Activated CD8-positive, alpha-beta T cell treated with anti-CD3 and anti-CD28 coated beads for 36 hours (primary cell): Measurements from ENCODE around the gene DNMT3L. TPM values are rescaled to one million over a fixed set of nuclear protein-coding genes. Genes with fewer than 3 reads are reported as not detected.
"Not testable (repeated sequence)": the region's sequence is repeated elsewhere in the genome, so short reads cannot be mapped to it uniquely, and the experiment has no call there.

Experiments
- ATAC-seq: fragments of 200-7000 bp; cut with Tn5 transposase; one replicate; pipeline ENCODE4 v1.10.0; 2021; ENCODE audit warnings: mild to moderate bottlenecking, moderate library complexity
- CTCF ChIA-PET: fragments of 350-600 bp; sonication (Branson Sonifier 250); formaldehyde crosslinking; loops from one replicate; lab custom pipeline; 2021; ENCODE audit warnings: antibody characterized with exemption; lab: Charles Lee
- POLR2A ChIA-PET: fragments of 350-600 bp; sonication (Branson Sonifier 250); formaldehyde crosslinking; loops from one replicate; lab custom pipeline; 2021; ENCODE audit warnings: antibody characterized with exemption; lab: Charles Lee
- DNase-seq: peaks from one replicate; pipeline ENCODE4 v3.0.0-alpha.2; 2020
- H3K27ac Mint-ChIP-seq: one replicate; pipeline ENCODE4 v1.8.0; 2021; ENCODE audit warnings: mild to moderate bottlenecking, mixed read lengths
- H3K27me3 Mint-ChIP-seq: one replicate; pipeline ENCODE4 v1.8.0; 2021; ENCODE audit warnings: mixed read lengths
- H3K36me3 Mint-ChIP-seq: one replicate; pipeline ENCODE4 v1.8.0; 2021; ENCODE audit warnings: low read depth, mixed read lengths
- H3K4me1 Mint-ChIP-seq: one replicate; pipeline ENCODE4 v1.8.0; 2021; ENCODE audit warnings: low read depth, mixed read lengths
- H3K4me3 Mint-ChIP-seq: one replicate; pipeline ENCODE4 v1.8.0; 2021; ENCODE audit warnings: mild to moderate bottlenecking, moderate library complexity, mixed read lengths
- H3K9me3 Mint-ChIP-seq: one replicate; pipeline ENCODE4 v1.8.0; 2021; ENCODE audit warnings: mixed read lengths
- CTCF ChIP-seq: fragments of 200-600 bp; IDR thresholded peaks from one replicate; pipeline ENCODE4 v1.8.0; 2022; ENCODE audit warnings: antibody characterized with exemption, mild to moderate bottlenecking
- intact Hi-C: fragments of 100-400 bp; cut with micrococcal nuclease; formaldehyde crosslinking; loops from one replicate; pipeline ENCODE4 v1.10.0; 2022
- total RNA-seq, 2 experiments: library from RNA; stranded (reverse); gene quantifications; one replicate each; pipeline ENCODE4 v1.2.3, GENCODE V29; 2021

DNMT3L gene
- total RNA-seq, 2 experiments from 2014 or later, result not detected

GRCh38 chr21:44202590-44203299 lies 59.0 kb downstream of the DNMT3L start:
- CTCF ChIA-PET, POLR2A ChIA-PET: not testable (repeated sequence)

GRCh38 chr21:44199997-44200396 lies 61.7 kb downstream of the DNMT3L start:
- H3K27me3 Mint-ChIP-seq, H3K9me3 Mint-ChIP-seq, H3K4me1 Mint-ChIP-seq, H3K4me3 Mint-ChIP-seq, H3K27ac Mint-ChIP-seq, intact Hi-C loops, CTCF ChIA-PET, POLR2A ChIA-PET, ATAC-seq, H3K36me3 Mint-ChIP-seq: not testable (repeated sequence)
- peak; percentile 1 for DNase-seq

More at GRCh38 chr21:44202590-44203299, 59.0 kb downstream of the DNMT3L start:
- H3K4me1 Mint-ChIP-seq, H3K4me3 Mint-ChIP-seq, intact Hi-C loops, H3K36me3 Mint-ChIP-seq, H3K27ac Mint-ChIP-seq, DNase-seq, H3K27me3 Mint-ChIP-seq, ATAC-seq, H3K9me3 Mint-ChIP-seq: not testable (repeated sequence)

GRCh38 chr21:44199448-44199847 lies 62.2 kb downstream of the DNMT3L start:
- DNase-seq (peak; percentile 1), ATAC-seq (no peak)
- intact Hi-C loops, result no loop called here
- Mint-ChIP-seq H3K27ac (no peak overlapping the region), H3K4me3 (no peak overlapping the region), H3K36me3 (no peaks in the 10 kb centered on the region), H3K27me3 (no peaks in the 10 kb centered on the region), H3K4me1 (no peaks in the 10 kb centered on the region), H3K9me3 (no peaks in the 10 kb centered on the region)
- ChIA-PET CTCF (no interaction called here), POLR2A (no interaction called here)
- TF ChIP-seq CTCF, result no peak

- POLR2A ChIA-PET, H3K4me1 Mint-ChIP-seq, ATAC-seq, CTCF ChIA-PET, H3K27me3 Mint-ChIP-seq, DNase-seq, intact Hi-C loops, H3K4me3 Mint-ChIP-seq, H3K36me3 Mint-ChIP-seq, H3K27ac Mint-ChIP-seq, H3K9me3 Mint-ChIP-seq: not testable (repeated sequence)
Observed at GRCh38 chr21:44197156-44197516, 64.6 kb downstream of the DNMT3L start.

Other genes starting within 250 kb of the DNMT3L start
- gene TRAPPC10, start 249.6 kb downstream of the DNMT3L start, total RNA-seq, result 10 to 100 TPM; 44.1 to 45.4 TPM
- gene PWP2, start 154.5 kb downstream of the DNMT3L start, total RNA-seq, result 10 to 100 TPM in 1 of 2 experiments, 1 to 10 TPM in 1; 9.3 to 10.1 TPM
- gene GATD3, start 128.2 kb downstream of the DNMT3L start, total RNA-seq, result 10 to 100 TPM; 10.3 to 11.8 TPM
- 1 to 10 TPM; 5.4 to 5.9 TPM for gene ICOSLG, start 21.0 kb downstream of the DNMT3L start, total RNA-seq
- not detected for gene AIRE, start 24.0 kb upstream of the DNMT3L start, total RNA-seq
- 100 to 1,000 TPM; 188 to 200 TPM for gene PFKL, start 38.2 kb upstream of the DNMT3L start, total RNA-seq
- gene CFAP410, start 77.5 kb upstream of the DNMT3L start, total RNA-seq, result 10 to 100 TPM; 17.2 TPM
- gene TRPM2, start 91.7 kb upstream of the DNMT3L start, total RNA-seq, result 1 to 10 TPM; 2.6 to 3.7 TPM
- gene LRRC3, start 193.6 kb upstream of the DNMT3L start, total RNA-seq, result 1 to 10 TPM; 1.8 to 1.9 TPM